Cardiac fibroblast (primary cell): Measurements from ENCODE around the gene C2orf78.

Source experiments
- DNase-seq, 2 donors: peaks; one replicate each; pipeline versions ENCODE4 v3.0.0 to v3.0.0-alpha.2; 2010; ENCODE audit warnings: low read depth in 2 of 2
- H3K4me3 ChIP-seq, 2 donors: replicated peaks in 1 of 2; 1 replicate in 1 of 2; 2 replicates in 1 of 2; pipeline ENCODE4 v1.5.1; 2011; ENCODE audit warnings: low read depth in 2 of 2, low read length in 2 of 2, mild to moderate bottlenecking in 2 of 2, moderate library complexity in 1 of 2
- TF ChIP-seq, protein P1 (sequence below): IDR thresholded peaks from one replicate; pipeline ENCODE4 v1.5.1; 2011; ENCODE audit warnings: low read depth, mild to moderate bottlenecking, low read length, inconsistent platforms

Gene C2orf78

DNA sequence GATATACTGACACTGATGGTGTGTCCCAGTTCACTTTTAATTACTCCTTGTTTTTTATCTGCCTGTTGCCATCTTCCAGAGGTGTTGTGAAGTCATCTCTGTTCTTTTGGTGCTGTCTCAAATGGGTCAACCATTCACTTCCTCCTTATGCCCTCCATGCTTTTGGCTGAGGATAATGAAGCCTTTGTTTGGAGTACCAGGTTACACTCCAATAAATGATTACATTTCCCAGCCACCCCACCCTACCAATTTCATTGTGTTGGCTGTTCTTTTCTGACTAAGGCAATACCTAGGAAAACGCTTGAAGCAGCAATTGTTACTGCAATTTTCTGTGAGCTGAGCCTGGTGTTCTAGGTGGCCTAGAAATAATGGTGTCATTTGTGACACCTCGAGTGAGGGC, 79.0 kb downstream of the C2orf78 start:
- no peak for DNase-seq
- TF ChIP-seq, protein P1, sequence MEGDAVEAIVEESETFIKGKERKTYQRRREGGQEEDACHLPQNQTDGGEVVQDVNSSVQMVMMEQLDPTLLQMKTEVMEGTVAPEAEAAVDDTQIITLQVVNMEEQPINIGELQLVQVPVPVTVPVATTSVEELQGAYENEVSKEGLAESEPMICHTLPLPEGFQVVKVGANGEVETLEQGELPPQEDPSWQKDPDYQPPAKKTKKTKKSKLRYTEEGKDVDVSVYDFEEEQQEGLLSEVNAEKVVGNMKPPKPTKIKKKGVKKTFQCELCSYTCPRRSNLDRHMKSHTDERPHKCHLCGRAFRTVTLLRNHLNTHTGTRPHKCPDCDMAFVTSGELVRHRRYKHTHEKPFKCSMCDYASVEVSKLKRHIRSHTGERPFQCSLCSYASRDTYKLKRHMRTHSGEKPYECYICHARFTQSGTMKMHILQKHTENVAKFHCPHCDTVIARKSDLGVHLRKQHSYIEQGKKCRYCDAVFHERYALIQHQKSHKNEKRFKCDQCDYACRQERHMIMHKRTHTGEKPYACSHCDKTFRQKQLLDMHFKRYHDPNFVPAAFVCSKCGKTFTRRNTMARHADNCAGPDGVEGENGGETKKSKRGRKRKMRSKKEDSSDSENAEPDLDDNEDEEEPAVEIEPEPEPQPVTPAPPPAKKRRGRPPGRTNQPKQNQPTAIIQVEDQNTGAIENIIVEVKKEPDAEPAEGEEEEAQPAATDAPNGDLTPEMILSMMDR, result no peak
- H3K4me3 ChIP-seq, result no peak overlapping the region
